Activated effector memory CD4-positive, alpha-beta T cell treated with anti-CD3 and anti-CD28 coated beads, Interleukin-2, amount 50 U/mL, for 16 hours (primary cell): ENCODE results near the gene PHLDA2.
"Not testable (repeated sequence)": the region's sequence is repeated elsewhere in the genome, so short reads cannot be mapped to it uniquely, and the experiment has no call there.

Experiments used
- DNase-seq: peaks from one replicate; pipeline ENCODE4 v3.0.0-alpha.2; 2020

The PHLDA2 gene

GRCh38 chr11:2914455-2915195 is 14.6 kb downstream of the PHLDA2 start:
- no peak for DNase-seq

- no peak for DNase-seq
Measured at GRCh38 chr11:2913776-2914175, 15.4 kb downstream of the PHLDA2 start.

DNA sequence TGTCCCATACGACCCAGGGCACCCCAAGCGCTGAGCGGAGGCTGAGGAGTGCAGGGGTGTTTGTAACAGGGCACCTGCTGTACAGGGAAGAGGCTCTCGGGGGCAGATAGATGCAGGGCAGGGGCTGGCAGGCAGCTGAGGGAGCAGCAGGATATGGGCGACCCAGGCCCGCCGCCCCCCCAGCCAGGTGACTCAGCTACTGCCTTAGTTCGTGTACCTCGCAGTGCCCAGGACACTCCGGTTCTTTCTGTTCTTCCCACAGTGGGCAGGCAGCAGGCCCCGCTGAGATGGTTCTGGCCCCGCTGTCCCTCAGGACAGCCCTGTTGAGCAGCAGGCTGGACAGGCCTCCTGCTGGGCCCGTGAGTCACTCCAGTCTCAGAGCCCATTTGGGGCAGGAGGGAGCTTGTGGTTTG is 16.2 kb downstream of the PHLDA2 start:
- no peak for DNase-seq

GRCh38 chr11:2912498-2912897 is 16.7 kb downstream of the PHLDA2 start:
- DNase-seq, result no peak

- no peak for DNase-seq
Measured at GRCh38 chr11:2911785-2912391, 17.3 kb downstream of the PHLDA2 start.

- DNase-seq, result no peak
Measured at GRCh38 chr11:2911088-2911784, 18.0 kb downstream of the PHLDA2 start.

GRCh38 chr11:2910401-2910955 is 18.7 kb downstream of the PHLDA2 start:
- no peak for DNase-seq

DNA sequence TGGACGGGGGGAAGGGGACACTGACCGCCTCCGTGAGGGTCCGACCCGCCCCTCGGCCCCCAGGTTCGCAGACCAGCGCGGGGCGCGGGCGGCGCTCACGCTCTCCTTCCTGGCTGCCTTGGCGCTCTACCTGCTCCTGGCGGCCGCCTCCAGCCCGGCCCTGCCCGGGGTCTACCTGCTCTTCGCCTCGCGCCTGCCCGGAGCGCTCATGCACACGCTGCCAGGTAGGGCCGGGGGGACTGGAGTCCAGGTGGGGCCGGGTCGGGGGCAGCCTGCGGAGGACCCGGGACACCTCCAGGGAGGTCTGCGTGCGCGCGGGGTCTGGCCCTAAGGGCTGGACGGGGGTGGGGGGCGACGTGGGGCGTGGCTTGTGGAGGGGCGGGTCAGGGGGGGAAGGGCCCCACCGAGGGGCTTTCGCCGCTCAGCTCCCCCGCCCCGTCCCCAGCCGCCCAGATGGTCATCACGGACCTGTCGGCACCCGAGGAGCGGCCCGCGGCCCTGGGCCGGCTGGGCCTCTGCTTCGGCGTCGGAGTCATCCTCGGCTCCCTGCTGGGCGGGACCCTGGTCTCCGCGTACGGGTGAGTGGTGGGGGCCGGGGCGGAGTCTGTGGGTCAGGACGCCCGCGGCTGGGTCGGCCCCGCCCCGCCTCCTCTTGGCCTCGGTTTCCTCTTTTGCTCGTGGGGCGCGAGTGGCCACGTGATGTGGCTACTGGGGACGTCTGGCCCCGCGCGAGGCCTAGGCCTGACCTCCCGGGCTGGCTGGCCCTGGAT is 19.9 kb downstream of the PHLDA2 start:
- DNase-seq, result no peak

DNA sequence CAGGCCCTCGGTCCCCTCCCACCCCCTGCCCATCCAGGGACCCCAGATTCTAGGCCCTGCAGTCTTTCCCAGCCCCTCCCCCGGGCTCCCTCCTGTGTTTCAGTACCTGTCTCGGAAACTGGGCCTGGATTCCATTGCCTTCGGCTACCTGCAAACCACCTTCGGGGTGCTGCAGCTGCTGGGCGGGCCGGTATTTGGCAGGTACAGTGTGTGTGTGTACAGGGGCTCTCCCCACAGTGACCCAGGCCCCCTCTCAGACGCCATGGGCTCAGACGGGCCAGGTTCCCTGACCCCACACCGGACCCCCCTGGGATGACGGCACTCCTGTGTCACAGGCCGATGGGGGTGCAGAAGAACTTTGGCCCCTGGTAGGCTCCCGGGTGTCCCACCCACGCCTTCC is 21.1 kb downstream of the PHLDA2 start:
- DNase-seq, result no peak

DNA sequence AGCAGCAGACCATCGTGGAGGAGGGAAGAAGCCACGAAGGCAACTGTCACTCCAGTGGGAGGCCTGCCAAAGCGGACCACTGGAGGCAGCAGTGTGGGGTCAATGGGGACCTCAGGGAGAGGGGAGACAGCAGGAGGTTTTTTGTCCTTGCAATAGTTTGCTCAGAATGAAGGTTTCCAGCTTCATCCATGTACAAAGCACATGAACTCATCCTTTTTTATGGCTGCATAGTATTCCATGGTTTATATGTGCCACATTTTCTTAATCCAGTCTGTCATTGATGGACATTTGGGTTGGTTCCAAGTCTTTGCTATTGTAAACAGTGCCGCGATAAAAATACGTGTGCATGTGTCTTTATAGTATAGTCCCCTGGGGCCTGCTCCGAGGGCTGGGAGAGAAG is 23.9 kb downstream of the PHLDA2 start:
- DNase-seq, result not testable (repeated sequence)

DNA sequence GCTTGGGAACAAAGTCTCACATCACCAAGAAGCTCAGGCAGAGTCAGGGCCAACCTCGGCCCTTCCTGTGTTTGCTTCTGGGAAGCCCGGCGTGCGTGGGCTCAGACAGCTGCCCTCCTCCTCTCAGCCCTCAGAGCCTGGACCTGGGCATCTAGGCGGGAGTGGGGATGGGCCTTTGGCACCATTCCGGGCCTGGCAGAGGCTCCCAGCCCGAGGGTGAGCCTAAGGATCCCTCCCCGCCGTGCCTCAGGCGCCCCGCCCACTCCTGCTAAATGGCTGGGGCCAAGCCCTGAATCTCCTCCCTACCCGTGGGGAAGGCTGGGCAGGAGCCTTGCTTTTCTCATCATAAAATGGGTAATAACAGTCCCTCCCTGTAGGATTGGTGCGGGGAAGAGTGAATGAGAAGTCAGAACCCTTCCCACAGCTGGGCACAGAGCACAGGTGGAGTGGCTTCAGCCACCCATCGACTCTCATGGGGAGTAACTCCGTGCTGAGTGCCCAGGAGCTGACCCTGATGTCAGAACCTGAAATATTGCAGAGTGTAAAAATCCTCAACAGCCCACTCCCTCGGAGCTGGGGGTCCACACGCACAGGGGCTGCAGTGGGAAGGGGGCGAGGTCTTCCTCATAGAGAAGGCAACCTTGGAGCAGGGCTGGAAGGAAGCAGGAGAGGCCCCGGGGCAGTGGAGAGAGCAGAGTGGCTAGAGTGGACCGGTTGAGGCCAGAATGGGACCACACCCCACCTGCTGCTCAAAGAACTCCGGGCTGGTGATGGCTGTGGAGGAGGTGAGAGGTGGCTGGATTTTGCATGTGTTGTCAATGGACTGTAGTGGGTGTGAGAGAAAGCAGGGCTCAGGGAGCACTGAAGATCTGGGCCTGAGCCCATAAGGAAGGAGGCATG is 24.8 kb downstream of the PHLDA2 start:
- no peak for DNase-seq

DNA sequence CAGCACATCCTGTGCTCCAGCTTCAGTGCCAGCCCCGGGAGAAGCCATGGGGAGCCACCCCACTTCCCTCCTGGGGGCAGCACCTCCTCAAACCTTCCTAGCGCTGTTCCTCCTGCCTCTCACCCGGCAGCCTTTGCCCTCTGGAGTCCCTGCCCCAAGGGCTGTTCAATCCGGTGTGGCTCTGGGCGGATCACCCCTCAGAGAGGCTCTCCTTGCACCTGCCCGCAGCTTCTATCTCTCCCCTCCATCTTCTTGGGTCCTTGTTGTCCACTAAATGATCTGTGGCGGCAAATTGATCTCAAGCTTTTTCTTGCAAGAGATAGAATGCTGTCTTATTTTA is 25.6 kb downstream of the PHLDA2 start:
- no peak for DNase-seq

- DNase-seq, result no peak
Measured at GRCh38 chr11:2902784-2903671, 26.2 kb downstream of the PHLDA2 start.

DNA sequence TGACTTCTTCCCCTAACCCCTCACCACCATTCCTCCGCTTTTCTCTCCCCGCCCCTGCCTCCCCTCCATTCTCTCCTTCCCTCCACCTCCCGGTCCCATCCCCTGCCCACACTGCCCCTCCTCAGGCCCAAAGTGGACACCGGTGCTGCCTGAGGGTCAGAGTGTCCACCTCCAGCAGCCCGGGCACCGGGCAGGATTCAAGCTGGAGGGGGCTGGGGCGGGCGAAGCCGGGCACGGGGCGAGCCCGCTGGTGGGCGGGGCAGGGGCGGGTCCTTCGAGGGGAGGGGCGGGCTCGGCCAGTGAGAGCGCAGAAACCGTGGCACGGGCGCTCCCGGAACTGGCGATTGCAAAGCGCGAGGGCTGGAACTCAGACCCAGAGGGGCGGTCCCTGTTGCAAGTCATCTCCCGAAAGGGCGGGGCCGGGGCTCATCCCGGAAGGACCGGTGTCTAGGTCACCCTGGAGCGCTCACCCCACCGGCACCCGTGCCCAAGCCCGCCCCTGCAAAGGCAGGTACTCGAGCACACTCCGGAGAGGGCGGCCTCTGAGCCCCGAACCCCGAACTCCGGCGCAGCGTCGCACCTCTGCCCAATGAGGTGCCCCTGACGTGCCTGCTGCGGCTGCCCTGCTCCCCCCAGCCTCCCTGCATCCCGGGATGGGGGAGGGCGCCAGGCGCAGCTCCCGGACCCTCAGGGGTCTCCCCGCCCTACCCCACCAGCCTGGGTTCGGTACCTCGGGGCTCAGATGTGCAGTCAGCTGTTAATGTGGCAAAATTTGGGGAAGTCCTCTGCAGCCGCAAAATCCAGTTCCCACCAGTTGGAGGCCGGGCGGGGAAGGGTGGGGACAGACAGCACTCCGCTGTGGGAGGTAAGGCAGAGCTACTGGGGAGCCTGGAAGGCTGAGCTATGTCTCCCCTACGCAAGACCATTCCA is 27.1 kb downstream of the PHLDA2 start:
- peak; percentile 97 for DNase-seq

DNA sequence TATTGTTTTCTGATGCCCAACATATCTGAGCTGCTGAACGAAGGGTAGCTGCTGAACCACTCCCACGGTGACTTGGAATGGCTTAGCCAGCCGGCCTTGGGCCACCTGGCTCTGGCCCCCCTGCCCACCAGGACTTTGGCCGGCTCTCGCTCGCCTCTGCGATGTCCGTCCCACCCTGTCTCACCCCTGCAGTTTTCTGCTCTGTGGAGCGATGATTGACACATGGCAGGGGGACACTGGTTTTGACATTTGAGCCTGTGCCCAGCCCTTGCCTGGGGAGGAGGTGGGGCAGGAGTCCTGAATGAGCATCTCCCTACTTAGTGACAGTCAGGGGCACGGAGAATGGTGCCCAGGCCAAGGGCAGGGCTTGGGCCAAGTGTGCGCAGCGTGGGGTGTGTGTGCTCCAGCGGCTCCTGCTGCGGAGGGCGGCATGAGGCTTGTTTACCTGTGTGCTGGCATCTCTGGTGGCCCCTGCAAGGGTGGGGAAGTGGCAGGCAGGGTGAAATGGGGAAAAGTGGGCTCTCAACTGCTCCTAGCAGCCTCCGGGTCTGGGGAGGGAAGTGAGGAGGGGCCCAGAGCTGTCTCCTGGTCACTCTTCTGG is 27.9 kb downstream of the PHLDA2 start:
- DNase-seq, result no peak

DNA sequence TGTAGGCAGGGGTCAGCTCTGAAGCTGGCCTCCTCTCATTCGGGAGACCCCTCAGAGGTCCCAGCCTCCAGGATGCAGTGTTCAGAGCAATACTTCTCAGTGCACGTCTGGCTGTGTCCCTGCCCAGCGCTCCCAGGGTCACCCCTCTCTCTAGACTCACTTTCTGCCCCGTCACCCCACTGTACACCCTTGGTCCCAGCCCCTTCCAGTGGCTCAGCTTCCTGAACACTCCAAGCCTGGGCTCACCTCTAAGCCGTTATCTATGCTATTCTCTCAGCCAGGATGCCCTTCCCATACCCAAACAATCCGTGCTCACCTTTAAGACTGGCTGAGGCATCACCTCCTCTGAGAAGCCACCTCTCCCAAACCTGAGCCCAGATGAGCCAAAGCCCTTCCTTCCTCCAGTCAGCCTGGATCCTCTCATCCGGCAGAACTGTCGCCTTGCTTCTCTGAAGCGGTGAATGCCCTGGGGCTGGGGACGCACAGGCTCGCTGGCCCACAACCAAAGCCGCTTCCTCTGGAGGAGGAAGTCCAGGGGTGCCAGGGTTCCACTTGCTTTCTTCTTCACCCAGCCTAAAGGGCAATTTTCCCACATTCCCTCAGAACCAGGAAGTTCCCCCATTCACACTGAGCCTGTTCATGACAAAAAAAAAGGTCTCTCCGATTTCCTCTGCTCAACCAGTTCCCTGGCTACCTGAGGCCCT is 30.0 kb downstream of the PHLDA2 start:
- DNase-seq, result no peak

- DNase-seq, result peak; percentile 82
Measured at GRCh38 chr11:2898366-2899079, 30.7 kb downstream of the PHLDA2 start.

DNA sequence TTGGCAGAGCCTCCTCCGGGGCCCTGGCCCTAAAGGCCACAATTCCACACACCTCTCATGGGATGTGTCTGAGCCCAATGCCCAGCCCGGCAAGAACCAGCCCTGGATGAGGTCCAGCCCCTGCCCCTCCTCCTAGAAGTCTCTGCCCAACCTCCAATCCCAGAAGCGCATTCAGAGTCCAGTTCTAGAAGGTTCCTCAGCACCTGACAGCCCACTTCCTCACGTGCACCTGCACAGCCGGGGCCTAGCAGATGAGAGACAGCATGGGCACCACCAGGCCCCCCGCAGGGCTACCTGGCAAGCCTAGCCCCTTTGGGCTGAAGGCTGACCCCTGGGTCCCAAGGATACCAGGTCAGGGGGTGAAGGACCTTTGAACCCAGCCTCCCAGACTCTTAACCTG is 32.2 kb downstream of the PHLDA2 start:
- no peak for DNase-seq
